ENCODE results near the gene FERMT3. TPM values are rescaled to one million over a fixed set of nuclear protein-coding genes. Genes with fewer than 3 reads are reported as not detected.

Gene FERMT3
- total RNA-seq, 1 donor from 2014 or later = 24.3 TPM

DNA sequence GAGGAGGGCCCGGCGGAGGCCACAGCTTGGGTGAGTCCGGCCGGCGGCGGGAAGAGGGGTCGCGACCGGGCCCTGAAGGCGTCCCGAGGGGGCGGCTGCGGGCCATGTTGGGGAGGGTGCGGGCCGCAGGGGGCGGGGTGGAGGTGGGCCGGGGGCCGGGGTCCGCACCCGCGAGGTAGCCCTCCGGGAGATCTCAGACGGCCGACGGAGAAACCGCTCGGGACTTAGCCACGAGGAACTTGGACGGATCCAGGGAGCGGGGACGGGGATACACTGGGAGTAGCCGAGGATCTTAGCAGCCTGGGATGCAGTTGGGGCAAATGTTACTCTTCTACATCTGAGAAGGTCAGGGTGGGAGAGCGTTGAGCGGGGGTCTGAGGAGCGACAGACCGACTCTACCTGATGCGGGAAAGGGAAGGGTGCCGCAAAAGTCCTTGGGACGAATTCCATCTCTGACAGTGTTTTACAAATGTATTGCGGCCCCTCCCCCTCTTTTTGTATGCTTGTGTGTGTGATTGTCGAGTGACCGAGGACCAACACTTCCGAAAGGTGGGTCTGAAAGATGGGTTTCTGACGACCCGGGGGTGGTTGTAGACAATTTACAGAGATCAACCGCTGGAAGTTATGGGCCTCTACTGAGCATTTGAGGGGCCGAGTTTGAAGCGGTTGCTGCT lies 19.9 kb upstream of the FERMT3 start:
- no peak for DNase-seq (ENCODE audit: extremely low spot score in 2 of 2)
- intact Hi-C loops (cut with DNase I) = no loop called here
- H3K4me1 ChIP-seq = peaks cover 31% of the 10 kb centered on the region
- H3K9me3 ChIP-seq = no peaks in the 10 kb centered on the region
- H3K27ac ChIP-seq = no peak overlapping the region
- H3K36me3 ChIP-seq = peaks cover 0 to 3% of the 10 kb centered on the region in 2 donors
- no peaks in the 10 kb centered on the region for H3K27me3 ChIP-seq
- TF ChIP-seq POLR2A (IDR thresholded peaks at IDR 0.05) (no peak), POLR2AphosphoS5 (IDR thresholded peaks at IDR 0.05; ENCODE audit: insufficient read depth in 1 of 2, low read depth in 1 of 2) (no peak)
- TF ChIP-seq, protein P1, sequence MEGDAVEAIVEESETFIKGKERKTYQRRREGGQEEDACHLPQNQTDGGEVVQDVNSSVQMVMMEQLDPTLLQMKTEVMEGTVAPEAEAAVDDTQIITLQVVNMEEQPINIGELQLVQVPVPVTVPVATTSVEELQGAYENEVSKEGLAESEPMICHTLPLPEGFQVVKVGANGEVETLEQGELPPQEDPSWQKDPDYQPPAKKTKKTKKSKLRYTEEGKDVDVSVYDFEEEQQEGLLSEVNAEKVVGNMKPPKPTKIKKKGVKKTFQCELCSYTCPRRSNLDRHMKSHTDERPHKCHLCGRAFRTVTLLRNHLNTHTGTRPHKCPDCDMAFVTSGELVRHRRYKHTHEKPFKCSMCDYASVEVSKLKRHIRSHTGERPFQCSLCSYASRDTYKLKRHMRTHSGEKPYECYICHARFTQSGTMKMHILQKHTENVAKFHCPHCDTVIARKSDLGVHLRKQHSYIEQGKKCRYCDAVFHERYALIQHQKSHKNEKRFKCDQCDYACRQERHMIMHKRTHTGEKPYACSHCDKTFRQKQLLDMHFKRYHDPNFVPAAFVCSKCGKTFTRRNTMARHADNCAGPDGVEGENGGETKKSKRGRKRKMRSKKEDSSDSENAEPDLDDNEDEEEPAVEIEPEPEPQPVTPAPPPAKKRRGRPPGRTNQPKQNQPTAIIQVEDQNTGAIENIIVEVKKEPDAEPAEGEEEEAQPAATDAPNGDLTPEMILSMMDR (IDR thresholded peaks at IDR 0.05) = no peak
- no peak overlapping the region for H3K4me3 ChIP-seq

DNA sequence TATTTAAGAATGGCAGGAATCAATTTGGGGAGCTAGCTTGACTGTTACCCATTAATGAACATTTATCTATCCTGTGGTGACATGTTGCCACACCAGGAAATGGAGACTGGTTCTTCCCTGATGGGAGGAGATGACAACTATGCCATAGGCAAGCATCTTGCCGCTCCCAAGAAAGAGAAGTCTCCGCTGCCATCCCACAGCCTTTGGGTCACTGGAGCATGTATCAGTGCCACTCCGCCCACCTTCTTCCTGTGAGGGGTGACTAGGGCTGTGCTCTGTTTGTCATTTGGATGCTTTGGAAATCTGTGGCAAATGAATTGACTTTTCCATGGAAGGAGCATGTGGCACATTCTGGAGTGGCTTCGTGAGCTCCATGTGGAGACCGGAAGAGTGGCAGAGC lies 14.1 kb upstream of the FERMT3 start:
- TF ChIP-seq POLR2A (IDR thresholded peaks at IDR 0.05) (no peak), POLR2AphosphoS5 (IDR thresholded peaks at IDR 0.05; ENCODE audit: insufficient read depth in 1 of 2, low read depth in 1 of 2) (no peak)
- TF ChIP-seq, protein P1 (IDR thresholded peaks at IDR 0.05) = no peak
- Histone ChIP-seq H3K27ac (no peak overlapping the region), H3K27me3 (no peaks in the 10 kb centered on the region), H3K9me3 (no peaks in the 10 kb centered on the region), H3K36me3 (peaks cover 7 to 50% of the 10 kb centered on the region in 2 donors), H3K4me3 (no peak overlapping the region), H3K4me1 (peaks cover 15% of the 10 kb centered on the region)
- no peak for DNase-seq (ENCODE audit: extremely low spot score in 2 of 2)
- intact Hi-C loops (cut with DNase I) = no loop called here

DNA sequence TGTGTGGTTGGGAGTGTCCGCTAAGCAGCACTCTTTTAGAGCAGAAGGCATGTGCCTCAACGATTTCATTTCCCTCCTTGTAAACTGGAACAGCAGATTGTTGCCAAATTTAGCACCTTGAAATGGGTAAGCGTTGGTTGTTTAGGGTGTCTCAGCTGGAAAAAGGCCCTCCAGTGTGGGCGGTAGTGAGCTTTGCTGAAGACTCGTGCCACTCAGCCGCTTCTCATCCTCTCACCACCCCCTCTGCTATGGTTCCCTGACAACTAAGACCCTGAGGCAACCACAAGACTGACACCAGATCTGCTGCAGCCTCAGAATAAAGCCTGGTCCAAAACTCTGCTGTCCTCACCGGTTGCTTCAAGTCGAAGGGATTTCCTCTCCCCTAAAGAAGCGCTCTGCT lies 9.9 kb upstream of the FERMT3 start:
- DNase-seq (ENCODE audit: extremely low spot score in 2 of 2) = no peak
- Histone ChIP-seq H3K4me1 (peaks cover 13% of the 10 kb centered on the region), H3K9me3 (no peaks in the 10 kb centered on the region), H3K4me3 (no peak overlapping the region), H3K27ac (no peak overlapping the region), H3K27me3 (no peaks in the 10 kb centered on the region), H3K36me3 (peaks cover 7 to 86% of the 10 kb centered on the region in 2 donors)
- no peak for TF ChIP-seq POLR2A (IDR thresholded peaks at IDR 0.05)
- no peak for TF ChIP-seq POLR2AphosphoS5 (IDR thresholded peaks at IDR 0.05; ENCODE audit: insufficient read depth in 1 of 2, low read depth in 1 of 2)
- TF ChIP-seq, protein P1 (IDR thresholded peaks at IDR 0.05) = no peak
- intact Hi-C loops (cut with DNase I) = no loop called here

DNA sequence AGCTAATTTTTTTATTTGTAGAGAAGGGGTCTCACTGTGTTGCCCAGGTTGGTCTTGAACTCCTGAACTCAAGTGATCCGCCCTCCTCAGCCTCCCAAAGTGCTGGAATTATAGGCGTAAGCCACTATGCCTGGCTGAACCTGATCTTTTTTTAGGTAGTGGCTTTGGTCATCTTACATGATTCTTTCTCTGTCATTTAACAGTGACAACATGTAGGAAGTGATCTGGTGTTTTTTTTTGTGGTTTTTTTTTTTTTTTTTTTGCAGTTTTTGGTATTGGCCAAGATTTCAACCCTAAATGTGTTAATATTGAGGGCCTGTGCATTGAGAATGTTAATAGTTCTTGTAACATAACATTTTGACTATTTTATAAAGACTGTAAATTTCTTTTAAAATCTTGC lies 8.0 kb upstream of the FERMT3 start:
- H3K4me3 ChIP-seq = no peak overlapping the region
- no peak overlapping the region for H3K27ac ChIP-seq
- TF ChIP-seq, protein P1 (IDR thresholded peaks at IDR 0.05) = no peak
- TF ChIP-seq POLR2A (IDR thresholded peaks at IDR 0.05) (no peak), POLR2AphosphoS5 (IDR thresholded peaks at IDR 0.05; ENCODE audit: insufficient read depth in 1 of 2, low read depth in 1 of 2) (no peak)
- intact Hi-C loops (cut with DNase I) = no loop called here
- H3K36me3 ChIP-seq = peaks cover 7 to 97% of the 10 kb centered on the region in 2 donors
- H3K9me3 ChIP-seq = no peaks in the 10 kb centered on the region
- no peaks in the 10 kb centered on the region for H3K4me1 ChIP-seq
- H3K27me3 ChIP-seq = no peaks in the 10 kb centered on the region
- DNase-seq (ENCODE audit: extremely low spot score in 2 of 2) = no peak

DNA sequence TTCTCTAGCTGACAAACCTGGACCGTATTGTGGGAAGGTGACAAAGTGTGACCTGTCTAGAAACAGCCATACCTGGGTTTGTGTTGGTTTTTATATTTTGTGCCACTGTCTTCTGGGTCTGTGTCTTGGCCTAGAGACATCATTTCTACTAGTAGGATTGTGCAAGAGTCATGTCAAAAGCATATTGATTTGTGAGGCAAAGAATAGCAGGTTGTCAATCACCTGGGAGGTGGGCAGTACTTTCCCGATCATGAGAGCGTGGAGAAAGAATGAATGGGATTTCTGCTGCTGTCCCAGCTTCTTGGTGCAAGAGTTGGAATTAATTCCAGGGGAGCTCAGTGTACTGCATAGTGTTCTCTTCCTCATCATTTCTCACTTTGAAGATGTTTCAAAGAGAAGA lies 5.0 kb upstream of the FERMT3 start:
- intact Hi-C loops (cut with DNase I) = no loop called here

More for the DNA sequence above, 5.0 kb upstream of the FERMT3 start:
- Histone ChIP-seq H3K27ac (no peak overlapping the region), H3K9me3 (no peaks in the 10 kb centered on the region), H3K4me3 (no peak overlapping the region), H3K36me3 (peaks cover 0 to 73% of the 10 kb centered on the region in 2 donors), H3K27me3 (no peaks in the 10 kb centered on the region), H3K4me1 (peaks cover 11% of the 10 kb centered on the region)
- DNase-seq (ENCODE audit: extremely low spot score in 2 of 2) = no peak
- TF ChIP-seq, protein P1 (IDR thresholded peaks at IDR 0.05) = no peak
- no peak for TF ChIP-seq POLR2A (IDR thresholded peaks at IDR 0.05)
- TF ChIP-seq POLR2AphosphoS5 (IDR thresholded peaks at IDR 0.05; ENCODE audit: insufficient read depth in 1 of 2, low read depth in 1 of 2) = no peak
